Measurements from ENCODE around the gene TRIL. TPM values are rescaled to one million over a fixed set of nuclear protein-coding genes. Genes with fewer than 3 reads are reported as not detected.

Gene TRIL
- total RNA-seq, 2 experiments from 2014 or later, result not detected

GRCh38 chr7:28981161-28981465, 23.0 kb upstream of the TRIL start:
- H3K27me3 Mint-ChIP-seq, result peaks cover 7% of the 10 kb centered on the region
- H3K4me1 Mint-ChIP-seq (ENCODE audit: low read depth), result no peaks in the 10 kb centered on the region
- no peaks in the 10 kb centered on the region for H3K36me3 Mint-ChIP-seq (ENCODE audit: low read depth)

GRCh38 chr7:28980451-28981160, 22.5 kb upstream of the TRIL start:
- H3K36me3 Mint-ChIP-seq (ENCODE audit: low read depth), result no peaks in the 10 kb centered on the region
- intact Hi-C loops (cut with DNase I, micrococcal nuclease), result no loop called here
- Histone ChIP-seq H3K27me3 (ENCODE audit: control insufficient read depth in 1 of 2, insufficient read depth in 2 of 2, low read length in 2 of 2) (no peaks in the 10 kb centered on the region), H3K9me3 (ENCODE audit: control insufficient read depth in 1 of 2, insufficient read depth in 1 of 2, low read length in 2 of 2) (peaks cover 0 to 3% of the 10 kb centered on the region in 2 experiments), H3K36me3 (ENCODE audit: insufficient read depth, low read length) (no peaks in the 10 kb centered on the region), H3K27ac (ENCODE audit: low read depth in 1 of 2, low read length in 2 of 2) (no peak overlapping the region), H3K4me3 (ENCODE audit: low read length) (no peak overlapping the region), H3K4me1 (ENCODE audit: insufficient read depth, low read length) (no peaks in the 10 kb centered on the region)
- no peak overlapping the region for H3K27ac Mint-ChIP-seq
- no peak for ATAC-seq (ENCODE audit: poor library complexity)
- H3K27me3 Mint-ChIP-seq, result peaks cover 9% of the 10 kb centered on the region
- H3K4me1 Mint-ChIP-seq (ENCODE audit: low read depth), result no peaks in the 10 kb centered on the region
- TF ChIP-seq, protein P1, sequence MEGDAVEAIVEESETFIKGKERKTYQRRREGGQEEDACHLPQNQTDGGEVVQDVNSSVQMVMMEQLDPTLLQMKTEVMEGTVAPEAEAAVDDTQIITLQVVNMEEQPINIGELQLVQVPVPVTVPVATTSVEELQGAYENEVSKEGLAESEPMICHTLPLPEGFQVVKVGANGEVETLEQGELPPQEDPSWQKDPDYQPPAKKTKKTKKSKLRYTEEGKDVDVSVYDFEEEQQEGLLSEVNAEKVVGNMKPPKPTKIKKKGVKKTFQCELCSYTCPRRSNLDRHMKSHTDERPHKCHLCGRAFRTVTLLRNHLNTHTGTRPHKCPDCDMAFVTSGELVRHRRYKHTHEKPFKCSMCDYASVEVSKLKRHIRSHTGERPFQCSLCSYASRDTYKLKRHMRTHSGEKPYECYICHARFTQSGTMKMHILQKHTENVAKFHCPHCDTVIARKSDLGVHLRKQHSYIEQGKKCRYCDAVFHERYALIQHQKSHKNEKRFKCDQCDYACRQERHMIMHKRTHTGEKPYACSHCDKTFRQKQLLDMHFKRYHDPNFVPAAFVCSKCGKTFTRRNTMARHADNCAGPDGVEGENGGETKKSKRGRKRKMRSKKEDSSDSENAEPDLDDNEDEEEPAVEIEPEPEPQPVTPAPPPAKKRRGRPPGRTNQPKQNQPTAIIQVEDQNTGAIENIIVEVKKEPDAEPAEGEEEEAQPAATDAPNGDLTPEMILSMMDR (IDR thresholded peaks at IDR 0.05), result no peak
- ChIA-PET CTCF (no interaction called here), POLR2A (interaction anchor here (1.1 kb wide), 1 partner anchor 11 kb away, joined by 3 read pairs; no protein-coding TSS in a partner anchor)
- no peaks in the 10 kb centered on the region for H3K9me3 Mint-ChIP-seq
- DNase-seq, result no peak
- no peak overlapping the region for H3K4me3 Mint-ChIP-seq

More at GRCh38 chr7:28981161-28981465, 23.0 kb upstream of the TRIL start:
- intact Hi-C loops (cut with DNase I, micrococcal nuclease), result no loop called here
- Histone ChIP-seq H3K27ac (ENCODE audit: low read depth in 1 of 2, low read length in 2 of 2) (no peak overlapping the region), H3K4me1 (ENCODE audit: insufficient read depth, low read length) (no peaks in the 10 kb centered on the region), H3K9me3 (ENCODE audit: control insufficient read depth in 1 of 2, insufficient read depth in 1 of 2, low read length in 2 of 2) (peaks cover 0 to 3% of the 10 kb centered on the region in 2 experiments), H3K36me3 (ENCODE audit: insufficient read depth, low read length) (no peaks in the 10 kb centered on the region), H3K27me3 (ENCODE audit: control insufficient read depth in 1 of 2, insufficient read depth in 2 of 2, low read length in 2 of 2) (no peaks in the 10 kb centered on the region), H3K4me3 (ENCODE audit: low read length) (no peak overlapping the region)
- ChIA-PET CTCF (no interaction called here), POLR2A (interaction anchor here (1.1 kb wide), 1 partner anchor 12 kb away, joined by 3 read pairs; no protein-coding TSS in a partner anchor)
- DNase-seq (no peak), ATAC-seq (ENCODE audit: poor library complexity) (no peak)
- no peak overlapping the region for H3K27ac Mint-ChIP-seq
- TF ChIP-seq, protein P1 (IDR thresholded peaks at IDR 0.05), result no peak
- H3K9me3 Mint-ChIP-seq, result no peaks in the 10 kb centered on the region
- no peak overlapping the region for H3K4me3 Mint-ChIP-seq

DNA sequence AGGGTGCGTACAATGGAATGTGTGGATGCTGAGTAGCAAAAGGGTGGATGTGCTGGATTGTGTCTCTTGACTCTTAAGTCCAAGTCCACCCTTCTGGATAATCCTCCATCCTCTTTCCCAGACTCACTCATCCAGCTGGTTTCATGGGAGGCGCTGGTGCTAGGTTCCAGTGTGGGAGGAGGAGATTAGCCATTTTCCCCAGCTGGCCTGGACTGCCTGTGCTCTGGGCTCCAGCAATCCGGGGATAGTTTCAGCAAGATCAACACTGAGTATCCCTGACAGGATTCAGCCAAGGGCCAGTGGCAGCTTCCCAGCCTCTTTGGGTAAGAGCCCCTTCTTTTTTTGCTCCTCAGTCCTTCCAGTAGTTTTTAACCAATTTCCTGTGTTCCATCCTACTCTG, 21.6 kb upstream of the TRIL start:
- H3K27me3 ChIP-seq (ENCODE audit: control insufficient read depth in 1 of 2, insufficient read depth in 2 of 2, low read length in 2 of 2), result no peaks in the 10 kb centered on the region
- no peak overlapping the region for H3K4me3 ChIP-seq (ENCODE audit: low read length)
- ChIA-PET CTCF (no interaction called here), POLR2A (no interaction called here)
- TF ChIP-seq, protein P1 (IDR thresholded peaks at IDR 0.05), result no peak
- Mint-ChIP-seq H3K4me3 (no peak overlapping the region), H3K4me1 (ENCODE audit: low read depth) (no peaks in the 10 kb centered on the region), H3K27me3 (peaks cover 7% of the 10 kb centered on the region), H3K9me3 (no peaks in the 10 kb centered on the region), H3K27ac (no peak overlapping the region), H3K36me3 (ENCODE audit: low read depth) (no peaks in the 10 kb centered on the region)
- intact Hi-C loops (cut with DNase I, micrococcal nuclease), result no loop called here
- H3K27ac ChIP-seq (ENCODE audit: low read depth in 1 of 2, low read length in 2 of 2), result no peak overlapping the region
- no peak for DNase-seq
- no peaks in the 10 kb centered on the region for H3K36me3 ChIP-seq (ENCODE audit: insufficient read depth, low read length)
- no peak for ATAC-seq (ENCODE audit: poor library complexity)
- no peaks in the 10 kb centered on the region for H3K4me1 ChIP-seq (ENCODE audit: insufficient read depth, low read length)
- peaks cover 0 to 2% of the 10 kb centered on the region in 2 experiments for H3K9me3 ChIP-seq (ENCODE audit: control insufficient read depth in 1 of 2, insufficient read depth in 1 of 2, low read length in 2 of 2)
